ENCODE results near the gene ZFTA.

ZFTA gene

GRCh38 chr11:63770763-63771162, 2.2 kb upstream of the ZFTA start:
- no peak overlapping the region for H3K27ac ChIP-seq
- in situ Hi-C loops (cut with HindIII; ENCODE audit: low pct_ligation_motif_present, low sequenced_read_pairs) = no loop called here
- TF ChIP-seq, protein P1, sequence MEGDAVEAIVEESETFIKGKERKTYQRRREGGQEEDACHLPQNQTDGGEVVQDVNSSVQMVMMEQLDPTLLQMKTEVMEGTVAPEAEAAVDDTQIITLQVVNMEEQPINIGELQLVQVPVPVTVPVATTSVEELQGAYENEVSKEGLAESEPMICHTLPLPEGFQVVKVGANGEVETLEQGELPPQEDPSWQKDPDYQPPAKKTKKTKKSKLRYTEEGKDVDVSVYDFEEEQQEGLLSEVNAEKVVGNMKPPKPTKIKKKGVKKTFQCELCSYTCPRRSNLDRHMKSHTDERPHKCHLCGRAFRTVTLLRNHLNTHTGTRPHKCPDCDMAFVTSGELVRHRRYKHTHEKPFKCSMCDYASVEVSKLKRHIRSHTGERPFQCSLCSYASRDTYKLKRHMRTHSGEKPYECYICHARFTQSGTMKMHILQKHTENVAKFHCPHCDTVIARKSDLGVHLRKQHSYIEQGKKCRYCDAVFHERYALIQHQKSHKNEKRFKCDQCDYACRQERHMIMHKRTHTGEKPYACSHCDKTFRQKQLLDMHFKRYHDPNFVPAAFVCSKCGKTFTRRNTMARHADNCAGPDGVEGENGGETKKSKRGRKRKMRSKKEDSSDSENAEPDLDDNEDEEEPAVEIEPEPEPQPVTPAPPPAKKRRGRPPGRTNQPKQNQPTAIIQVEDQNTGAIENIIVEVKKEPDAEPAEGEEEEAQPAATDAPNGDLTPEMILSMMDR (IDR thresholded peaks at IDR 0.05; ENCODE audit: low read depth, low read length, missing control alignments) = no peak

DNA sequence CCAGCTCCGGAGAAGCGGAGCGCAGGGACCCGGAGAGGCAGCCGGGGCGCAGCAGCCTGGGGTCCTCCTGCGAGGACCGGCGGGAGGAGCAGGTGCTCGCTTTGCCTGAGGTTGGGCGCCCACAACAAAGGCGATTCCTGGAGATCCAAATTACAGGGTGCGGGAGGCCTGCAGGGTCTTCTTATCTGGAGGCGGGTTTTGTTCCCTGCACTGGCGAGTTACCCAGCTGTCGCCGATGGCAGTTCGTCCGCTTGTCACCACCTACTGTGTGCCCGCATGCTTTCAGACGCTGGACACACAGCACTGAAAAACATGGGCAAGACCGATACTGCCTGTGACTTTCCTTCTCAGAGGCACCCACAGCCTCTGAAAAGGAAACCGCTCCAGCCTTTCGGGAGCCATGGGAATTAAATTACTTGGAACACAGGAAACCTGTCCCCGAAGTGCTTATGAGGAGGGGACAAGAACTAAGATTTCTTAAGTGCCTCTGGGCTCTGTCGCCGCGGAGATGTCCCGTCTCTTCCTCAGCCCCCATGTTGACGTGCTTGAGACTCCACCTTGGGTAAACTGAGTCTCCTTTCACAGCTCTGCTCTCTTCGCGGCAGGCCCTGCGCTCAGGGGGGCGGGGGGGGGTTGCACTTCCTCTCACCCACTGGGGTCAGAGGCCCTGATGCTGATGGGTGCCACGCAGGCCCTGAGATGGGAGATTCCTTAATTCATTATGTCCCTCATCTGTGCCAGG, 1.3 kb upstream of the ZFTA start:
- no peak for DNase-seq
- Histone ChIP-seq H3K36me3 (replicated peaks) (no peaks in the 10 kb centered on the region), H3K27ac (no peak overlapping the region), H3K27me3 (replicated peaks) (no peaks in the 10 kb centered on the region), H3K4me3 (ENCODE audit: low read depth, low read length) (peak overlapping the region; percentile 72)
- in situ Hi-C loops (cut with HindIII; ENCODE audit: low pct_ligation_motif_present, low sequenced_read_pairs) = no loop called here
- TF ChIP-seq, protein P1 (IDR thresholded peaks at IDR 0.05; ENCODE audit: low read depth, low read length, missing control alignments) = no peak

More at GRCh38 chr11:63770763-63771162, 2.2 kb upstream of the ZFTA start:
- Histone ChIP-seq H3K4me3 (ENCODE audit: low read depth, low read length) (no peak overlapping the region), H3K36me3 (replicated peaks) (no peaks in the 10 kb centered on the region), H3K27me3 (replicated peaks) (no peaks in the 10 kb centered on the region)
- no peak for DNase-seq

GRCh38 chr11:63769042-63769713, 603 bp upstream of the ZFTA start:
- no peaks in the 10 kb centered on the region for H3K27me3 ChIP-seq (replicated peaks)
- no peaks in the 10 kb centered on the region for H3K36me3 ChIP-seq (replicated peaks)
- TF ChIP-seq, protein P1 (IDR thresholded peaks at IDR 0.05; ENCODE audit: low read depth, low read length, missing control alignments) = no peak
- in situ Hi-C loops (cut with HindIII; ENCODE audit: low pct_ligation_motif_present, low sequenced_read_pairs) = no loop called here
- no peak overlapping the region for H3K27ac ChIP-seq
- no peak for DNase-seq
- H3K4me3 ChIP-seq (ENCODE audit: low read depth, low read length) = peak overlapping the region; percentile 72

DNA sequence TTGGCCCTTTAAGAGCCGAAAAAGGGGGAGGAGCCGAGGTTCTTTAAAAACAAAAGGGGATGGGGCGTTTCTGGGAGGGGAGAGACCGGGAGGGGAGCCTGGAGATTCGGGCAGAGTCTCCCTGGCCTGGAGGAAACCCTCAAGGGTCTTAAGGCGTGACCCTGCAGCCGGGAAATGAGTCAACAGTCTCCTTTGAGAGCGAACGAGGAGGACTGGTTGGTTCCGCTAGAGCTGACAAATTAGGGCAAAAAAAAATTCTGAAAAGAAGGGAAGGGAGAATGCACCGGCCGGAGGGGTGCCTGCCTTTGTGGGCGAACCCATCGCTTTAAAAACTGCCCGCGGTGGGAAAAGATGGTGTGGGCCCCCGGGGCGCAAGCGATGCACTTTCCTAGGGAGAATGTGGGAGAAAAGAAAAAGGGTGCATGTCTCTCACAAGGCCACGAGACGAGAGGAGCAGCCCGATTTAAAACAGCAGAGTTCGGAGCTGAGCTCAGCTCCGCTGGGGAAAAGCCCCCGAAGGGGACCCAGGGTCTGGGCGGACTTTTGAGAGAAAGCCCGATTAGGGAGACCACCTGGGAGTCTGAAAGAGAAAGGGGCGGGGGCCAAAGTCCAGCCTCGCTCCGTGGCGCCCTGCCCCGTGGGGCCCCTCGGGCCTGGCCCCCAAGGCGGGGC, 874 bp downstream of the ZFTA start:
- peak; percentile 53 for DNase-seq
- H3K27ac ChIP-seq = peak overlapping the region; percentile 3
- peak overlapping the region; percentile 72 for H3K4me3 ChIP-seq (ENCODE audit: low read depth, low read length)
- H3K27me3 ChIP-seq (replicated peaks) = no peaks in the 10 kb centered on the region
- peaks cover 10% of the 10 kb centered on the region for H3K36me3 ChIP-seq (replicated peaks)
- TF ChIP-seq, protein P1 (IDR thresholded peaks at IDR 0.05; ENCODE audit: low read depth, low read length, missing control alignments) = no peak
- in situ Hi-C loops (cut with HindIII; ENCODE audit: low pct_ligation_motif_present, low sequenced_read_pairs) = no loop called here

DNA sequence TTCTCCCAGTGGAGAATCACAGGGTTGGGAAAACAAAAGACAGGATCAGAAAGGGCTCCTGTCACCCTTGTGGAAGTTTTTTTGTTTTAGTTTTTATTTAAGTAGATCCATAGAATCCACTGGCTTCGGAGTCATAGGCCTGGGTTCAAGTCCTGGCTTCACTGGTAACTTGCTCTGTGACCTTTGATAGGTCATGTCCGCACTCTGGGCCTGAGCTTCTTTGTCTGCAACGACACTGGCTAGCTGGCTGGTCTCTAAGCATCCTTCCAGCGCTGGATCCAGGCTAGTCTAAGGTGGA, 1.4 kb downstream of the ZFTA start:
- in situ Hi-C loops (cut with HindIII; ENCODE audit: low pct_ligation_motif_present, low sequenced_read_pairs) = no loop called here
- no peak for DNase-seq
- no peaks in the 10 kb centered on the region for H3K27me3 ChIP-seq (replicated peaks)
- H3K27ac ChIP-seq = no peak overlapping the region
- peak overlapping the region; percentile 72 for H3K4me3 ChIP-seq (ENCODE audit: low read depth, low read length)
- H3K36me3 ChIP-seq (replicated peaks) = peaks cover 10% of the 10 kb centered on the region
- TF ChIP-seq, protein P1 (IDR thresholded peaks at IDR 0.05; ENCODE audit: low read depth, low read length, missing control alignments) = no peak
